ENCODE data around the gene CNTNAP2. TPM values are rescaled to one million over a fixed set of nuclear protein-coding genes. Genes with fewer than 3 reads are reported as not detected.

Gene CNTNAP2
- total RNA-seq, 1 experiment from 2014 or later, result 64.5 TPM

DNA sequence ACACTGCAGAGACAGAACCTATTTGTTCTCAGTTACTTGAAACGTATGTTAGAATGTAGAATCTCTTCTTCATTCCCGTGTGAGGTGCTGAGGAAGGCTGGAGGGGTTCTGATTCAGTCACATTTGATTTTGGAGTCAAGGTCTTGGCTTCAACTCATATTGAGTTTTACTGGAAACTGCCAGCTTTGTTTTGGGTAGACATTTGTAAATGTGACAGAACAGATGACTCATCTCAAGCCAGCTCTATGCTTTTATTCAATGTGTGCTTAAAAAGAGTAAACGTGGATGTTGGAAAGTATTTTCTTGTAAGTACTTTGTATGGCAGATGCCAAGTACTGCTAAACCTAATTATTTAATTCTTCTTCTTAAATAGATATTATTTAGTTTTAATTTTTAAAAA is 1693.2 kb downstream of the CNTNAP2 start:
- H3K23me2 ChIP-seq (ENCODE audit: insufficient read length, low read depth, low read length, poor library complexity, severe bottlenecking), result no peaks in the 10 kb centered on the region
- H3K9me3 Mint-ChIP-seq, result peaks cover 0 to 6% of the 10 kb centered on the region in 2 experiments; a peak in 2 of 5 replicates
- no peaks in the 10 kb centered on the region for H3K27me3 ChIP-seq (ENCODE audit: insufficient read depth, low read length)
- no peak overlapping the region for H2BK20ac ChIP-seq (ENCODE audit: low read depth, low read length, poor library complexity, severe bottlenecking)
- no peak overlapping the region for H4K91ac ChIP-seq (ENCODE audit: insufficient read length, low read depth, low read length)
- no peak overlapping the region for H3K18ac ChIP-seq (ENCODE audit: insufficient read length, low read depth, low read length)
- H4K8ac ChIP-seq (replicated peaks; ENCODE audit: insufficient read length, low read depth, low read length), result no peak overlapping the region
- H3K79me2 ChIP-seq (ENCODE audit: insufficient read depth, low read length), result no peaks in the 10 kb centered on the region
- H3K23ac ChIP-seq (ENCODE audit: insufficient read length, low read depth, low read length), result no peak overlapping the region
- H2AFZ ChIP-seq (ENCODE audit: low read length), result no peak overlapping the region
- no peaks in the 10 kb centered on the region for H3K79me1 ChIP-seq (ENCODE audit: insufficient read depth, low read depth, low read length, poor library complexity, severe bottlenecking)
- peaks cover 0 to 8% (median 0%) of the 10 kb centered on the region in 3 experiments; a peak in 3 of 7 replicates for H3K36me3 Mint-ChIP-seq (ENCODE audit: insufficient read depth in 1 of 3, low read depth in 3 of 3)
- DNase-seq, result no peak
- H2BK120ac ChIP-seq (ENCODE audit: low read depth, low read length, poor library complexity, severe bottlenecking), result no peak overlapping the region
- no peaks in the 10 kb centered on the region for H3K9me3 ChIP-seq (ENCODE audit: control insufficient read depth, low read depth, low read length)
- H3T11ph ChIP-seq (ENCODE audit: low read length), result no peak overlapping the region
- H3K56ac ChIP-seq (ENCODE audit: insufficient read length, low read depth, low read length), result no peak overlapping the region
- no peak overlapping the region for H4K5ac ChIP-seq (ENCODE audit: insufficient read length, low read depth, low read length)
- no peak overlapping the region for H2AK5ac ChIP-seq (ENCODE audit: insufficient read length, low read length)
- no peaks in the 10 kb centered on the region for H3K4me1 Mint-ChIP-seq
- no peak overlapping the region for H2BK5ac ChIP-seq (ENCODE audit: insufficient read length, low read length)
- no peaks in the 10 kb centered on the region for H3K27me3 Mint-ChIP-seq (ENCODE audit: low read depth)
- no peaks in the 10 kb centered on the region for H3K4me1 ChIP-seq (ENCODE audit: insufficient read depth, low read length)
- H2BK15ac ChIP-seq (ENCODE audit: low read depth, low read length), result no peak overlapping the region
- H3K14ac ChIP-seq (ENCODE audit: insufficient read depth, low read length), result no peak overlapping the region
- H3K4me3 Mint-ChIP-seq, result no peak overlapping the region
- H4K20me1 ChIP-seq (ENCODE audit: control insufficient read depth, insufficient read depth, insufficient read length), result no peaks in the 10 kb centered on the region
- no peak overlapping the region for H3K4ac ChIP-seq (ENCODE audit: low read depth, low read length)
- no peak overlapping the region for H3K27ac Mint-ChIP-seq
- no peak overlapping the region for H3K27ac ChIP-seq (ENCODE audit: insufficient read length, low read depth, low read length)
- no peak overlapping the region for H2BK12ac ChIP-seq (ENCODE audit: insufficient read length, low read depth, low read length)
- TF ChIP-seq, protein P1, sequence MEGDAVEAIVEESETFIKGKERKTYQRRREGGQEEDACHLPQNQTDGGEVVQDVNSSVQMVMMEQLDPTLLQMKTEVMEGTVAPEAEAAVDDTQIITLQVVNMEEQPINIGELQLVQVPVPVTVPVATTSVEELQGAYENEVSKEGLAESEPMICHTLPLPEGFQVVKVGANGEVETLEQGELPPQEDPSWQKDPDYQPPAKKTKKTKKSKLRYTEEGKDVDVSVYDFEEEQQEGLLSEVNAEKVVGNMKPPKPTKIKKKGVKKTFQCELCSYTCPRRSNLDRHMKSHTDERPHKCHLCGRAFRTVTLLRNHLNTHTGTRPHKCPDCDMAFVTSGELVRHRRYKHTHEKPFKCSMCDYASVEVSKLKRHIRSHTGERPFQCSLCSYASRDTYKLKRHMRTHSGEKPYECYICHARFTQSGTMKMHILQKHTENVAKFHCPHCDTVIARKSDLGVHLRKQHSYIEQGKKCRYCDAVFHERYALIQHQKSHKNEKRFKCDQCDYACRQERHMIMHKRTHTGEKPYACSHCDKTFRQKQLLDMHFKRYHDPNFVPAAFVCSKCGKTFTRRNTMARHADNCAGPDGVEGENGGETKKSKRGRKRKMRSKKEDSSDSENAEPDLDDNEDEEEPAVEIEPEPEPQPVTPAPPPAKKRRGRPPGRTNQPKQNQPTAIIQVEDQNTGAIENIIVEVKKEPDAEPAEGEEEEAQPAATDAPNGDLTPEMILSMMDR (conservative IDR thresholded peaks at IDR 0.05), result no peak
- no peak overlapping the region for H3K9ac ChIP-seq (ENCODE audit: extremely low read depth, insufficient read length, low read length)
- no CpG with 5 or more reads among the region's 3 CpGs for WGBS (ENCODE audit: extremely low coverage, insufficient read length, low lambda C conversion rate)
- no peak overlapping the region for H3K4me2 ChIP-seq (ENCODE audit: insufficient read depth, insufficient read length, low read length)
